ENCODE data around the gene CYTH1.
"Not testable (repeated sequence)": the region's sequence is repeated elsewhere in the genome, so short reads cannot be mapped to it uniquely, and the experiment has no call there.

CYTH1 gene

GRCh38 chr17:78687125-78687524 lies 94.9 kb downstream of the CYTH1 start:
- DNase-seq = no peak

DNA sequence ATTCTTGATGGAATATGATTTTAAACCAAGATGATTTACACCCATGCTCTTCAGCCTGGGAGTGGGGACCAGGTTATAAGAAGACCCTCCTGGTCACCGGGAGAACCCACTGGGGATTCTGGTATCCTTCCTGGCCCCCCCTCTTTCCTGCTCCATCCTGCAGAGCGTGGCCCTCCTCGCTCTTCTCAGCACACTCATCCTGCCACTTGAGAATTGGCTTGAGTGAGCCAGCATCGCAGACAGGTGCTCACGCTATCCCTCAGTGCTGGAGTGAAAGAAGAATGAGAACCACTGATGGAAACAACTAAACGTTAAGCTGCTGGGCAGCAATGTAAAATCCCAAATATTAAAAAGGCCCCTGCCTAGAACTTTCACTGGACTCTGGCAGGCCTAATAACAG lies 98.0 kb downstream of the CYTH1 start:
- DNase-seq = no peak

DNA sequence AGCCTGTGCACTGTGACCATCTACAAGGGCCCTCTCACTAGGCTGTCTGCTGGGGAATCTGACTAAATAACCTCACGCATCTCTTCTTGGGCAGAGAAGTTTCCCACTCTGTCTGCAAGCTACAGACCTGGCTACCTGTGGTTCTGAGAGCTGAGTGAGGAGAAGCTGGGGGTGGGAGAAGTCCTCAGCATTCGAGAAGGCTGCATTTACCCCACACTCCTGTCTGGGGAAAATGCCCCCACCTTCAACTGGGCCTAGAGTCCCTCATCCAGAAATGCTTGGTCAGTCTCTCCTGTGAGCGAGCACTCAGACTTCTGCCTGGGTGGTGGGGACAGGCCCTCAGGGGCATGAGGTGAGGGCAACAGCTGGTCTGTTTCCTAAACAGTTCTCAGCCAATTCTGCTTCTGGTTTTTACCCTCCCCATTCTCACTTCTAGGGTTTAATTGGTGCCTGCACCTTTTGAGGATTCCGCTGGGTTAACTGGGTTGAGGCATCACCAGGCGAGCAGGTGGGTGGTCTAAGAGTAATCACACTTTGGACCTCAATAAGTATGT lies 98.6 kb downstream of the CYTH1 start:
- no peak for DNase-seq

GRCh38 chr17:78682363-78682762 lies 99.7 kb downstream of the CYTH1 start:
- DNase-seq = no peak

GRCh38 chr17:78680436-78680835 lies 101.6 kb downstream of the CYTH1 start:
- no peak for DNase-seq

GRCh38 chr17:78679495-78680395 lies 102.3 kb downstream of the CYTH1 start:
- no peak for DNase-seq

DNA sequence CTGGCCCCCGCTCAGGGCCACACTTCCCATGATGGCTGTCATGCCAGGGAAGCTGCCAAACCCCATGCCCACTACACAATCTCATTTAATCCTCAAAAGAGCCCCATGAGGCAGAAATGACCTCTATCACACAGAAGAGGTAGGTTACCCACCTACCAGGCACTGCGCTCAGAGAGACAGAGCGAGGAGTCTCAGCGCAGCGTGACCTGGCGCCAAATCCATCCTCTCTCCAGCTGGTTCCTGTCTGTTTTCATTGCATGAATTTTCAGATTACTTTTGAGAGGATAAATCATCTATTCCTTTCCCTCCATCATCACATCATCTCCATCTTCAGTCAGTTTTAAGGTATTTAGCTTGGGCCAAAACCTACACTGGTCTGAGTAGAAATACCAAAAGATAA lies 103.4 kb downstream of the CYTH1 start:
- no peak for DNase-seq

GRCh38 chr17:78678222-78678557 lies 103.9 kb downstream of the CYTH1 start:
- DNase-seq = no peak

DNA sequence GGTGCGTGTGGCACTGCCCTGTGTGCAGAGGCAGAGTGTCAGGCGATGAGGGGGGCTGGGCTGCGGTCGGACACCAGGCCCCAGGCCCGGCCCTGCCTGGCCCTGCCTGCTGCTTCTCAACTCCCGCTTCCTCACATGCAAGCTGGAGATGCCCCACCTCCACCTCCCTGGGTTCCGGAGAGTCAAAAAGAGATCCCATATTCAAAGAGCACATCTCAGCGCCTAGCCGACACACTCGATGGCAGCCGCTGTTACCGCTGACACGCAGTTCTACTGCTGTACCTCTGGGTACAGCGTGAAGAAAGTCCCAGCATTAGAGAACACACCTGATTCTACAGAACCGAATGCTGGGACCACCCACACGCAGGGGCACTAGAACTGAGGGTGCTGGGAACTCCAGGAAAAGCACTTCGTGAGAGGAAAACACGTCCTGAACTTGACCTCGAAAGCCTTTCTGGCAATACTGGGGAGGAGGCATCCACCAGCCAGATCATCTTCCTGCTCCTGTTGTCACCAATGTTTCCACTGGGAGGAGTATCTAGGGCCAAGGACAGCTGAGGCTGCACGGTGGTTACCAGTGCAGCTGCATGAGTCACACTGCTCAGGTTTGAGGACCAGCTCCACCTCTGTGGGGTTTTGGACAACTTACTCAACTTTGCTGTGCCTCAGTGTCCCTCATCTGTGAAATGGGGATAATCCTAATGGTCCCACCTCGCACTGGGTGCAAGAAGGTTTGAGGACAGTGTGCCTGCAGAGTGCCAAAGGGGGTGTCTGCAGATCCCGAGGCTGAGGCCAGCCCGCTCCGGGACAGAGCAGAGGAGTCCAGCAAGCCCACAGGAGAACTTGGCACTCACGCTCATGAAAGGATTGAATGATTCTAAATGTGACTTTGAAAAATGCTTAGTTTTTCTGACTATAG lies 104.5 kb downstream of the CYTH1 start:
- DNase-seq = no peak

DNA sequence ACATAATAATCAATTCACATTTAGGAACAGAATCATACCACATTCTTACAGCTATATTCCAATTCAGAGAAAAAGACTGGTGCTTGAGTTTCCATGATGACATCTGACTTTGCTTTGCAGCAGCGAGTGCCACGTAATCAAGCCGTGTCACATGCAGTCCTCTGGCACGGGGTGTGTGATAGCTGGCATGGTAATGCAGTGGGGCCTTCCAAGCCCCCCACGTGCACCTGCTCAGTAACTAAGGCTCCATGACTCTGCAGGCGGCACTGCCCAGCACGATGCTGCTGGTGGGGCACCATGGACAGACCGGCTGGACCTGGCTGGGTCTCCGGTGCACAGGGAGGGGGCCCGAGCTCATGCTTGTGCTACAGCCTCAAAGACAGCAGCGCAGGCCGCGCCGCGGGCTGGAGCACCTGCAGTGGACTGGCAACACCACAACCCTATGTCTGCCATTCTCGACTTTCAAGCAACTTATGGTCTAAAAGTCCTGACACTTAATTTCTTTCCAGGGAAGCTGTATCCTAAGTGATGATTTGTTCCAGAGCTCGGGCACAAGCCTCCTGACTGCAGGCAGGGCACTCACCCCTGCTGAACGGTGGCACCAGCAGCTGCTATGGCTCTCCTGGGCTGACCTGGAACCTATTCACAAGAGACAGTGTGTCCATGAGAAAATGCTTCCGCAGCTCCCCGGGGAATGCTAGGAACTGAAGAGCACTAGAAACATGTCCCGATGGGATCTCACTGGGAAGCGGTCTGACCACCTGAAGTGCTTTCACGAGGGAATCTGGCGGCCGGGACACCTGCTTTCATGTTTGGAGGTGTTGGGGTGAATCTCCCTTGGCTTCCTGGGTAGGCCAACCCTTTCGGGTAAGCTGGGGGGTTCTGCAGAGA lies 105.4 kb downstream of the CYTH1 start:
- DNase-seq = no peak

GRCh38 chr17:78675836-78676235 lies 106.2 kb downstream of the CYTH1 start:
- no peak for DNase-seq

- no peak for DNase-seq
Observed at GRCh38 chr17:78675316-78675616, 106.8 kb downstream of the CYTH1 start.

- DNase-seq = no peak
Observed at GRCh38 chr17:78674595-78675315, 107.3 kb downstream of the CYTH1 start.

GRCh38 chr17:78674156-78674555 lies 107.9 kb downstream of the CYTH1 start:
- no peak for DNase-seq

GRCh38 chr17:78673395-78673794 lies 108.7 kb downstream of the CYTH1 start:
- DNase-seq = no peak

- no peak for DNase-seq
Observed at GRCh38 chr17:78672871-78673371, 109.2 kb downstream of the CYTH1 start.

GRCh38 chr17:78672005-78672404 lies 110.1 kb downstream of the CYTH1 start:
- no peak for DNase-seq

GRCh38 chr17:78671726-78672001 lies 110.4 kb downstream of the CYTH1 start:
- not testable (repeated sequence) for DNase-seq

- no peak for DNase-seq
Observed at GRCh38 chr17:78670850-78671725, 111.0 kb downstream of the CYTH1 start.

GRCh38 chr17:78669975-78670518 lies 112.0 kb downstream of the CYTH1 start:
- DNase-seq = no peak
